K562 (cell line): Measurements from ENCODE around the gene TARP.

ENCODE experiments used
- ARID1B ChIP-seq: fragments of 450-650 bp; IDR thresholded peaks from 2 replicates; pipeline ENCODE4 v1.6.1; 2016; ENCODE audit warnings: antibody characterized with exemption, mild to moderate bottlenecking, inconsistent platforms
- ATF1 ChIP-seq, 2 experiments: fragments of 450-650 bp in 1 of 2; IDR thresholded peaks; 2 replicates each; pipeline ENCODE4 v1.6.1; 2016; ENCODE audit warnings: missing compliant biosample characterization in 1 of 2, missing genetic modification characterization in 1 of 2
- CEBPG ChIP-seq, 3 experiments: fragments of 200-800 bp in 1 of 3; sonication (Bioruptor generic) in 1 of 3; sonication (generic) in 1 of 3; formaldehyde crosslinking in 1 of 3; IDR thresholded peaks in 2 of 3; conservative IDR thresholded peaks in 1 of 3; 2 replicates each; pipeline versions ENCODE4 v1.6.1 to v1.8.0; 2016 to 2022; ENCODE audit warnings: missing compliant biosample characterization in 2 of 3, missing genetic modification characterization in 2 of 3, mild to moderate bottlenecking in 1 of 3, missing genetic modification reagents in 1 of 3
- CREM ChIP-seq: IDR thresholded peaks from 2 replicates; pipeline ENCODE4 v1.6.1; 2014; ENCODE audit warnings: antibody characterized with exemption, low read depth
- CXXC5 ChIP-seq: fragments of 250-450 bp; sonication (Bioruptor Pico); IDR thresholded peaks from 2 replicates; pipeline ENCODE4 v1.8.0; 2022; ENCODE audit warnings: inconsistent platforms, mild to moderate bottlenecking, moderate library complexity
- EHMT2 ChIP-seq: fragments of 450-650 bp; IDR thresholded peaks from 2 replicates; pipeline ENCODE4 v1.6.1; 2018; ENCODE audit warnings: antibody characterized with exemption
- ESRRB ChIP-seq: fragments of 250-450 bp; sonication (Bioruptor Pico); IDR thresholded peaks from 2 replicates; pipeline ENCODE4 v1.5.0; 2020; ENCODE audit warnings: mild to moderate bottlenecking, moderate library complexity, borderline replicate concordance
- ETV1 ChIP-seq: fragments of 450-650 bp; conservative IDR thresholded peaks from 2 replicates; pipeline ENCODE4 v1.6.1; 2016; ENCODE audit warnings: missing genetic modification characterization, control low read depth, low read depth, missing compliant biosample characterization
- EWSR1 ChIP-seq: fragments of 450-650 bp; IDR thresholded peaks from 2 replicates; pipeline ENCODE4 v1.6.1; 2018; ENCODE audit warnings: borderline replicate concordance, mild to moderate bottlenecking, low read depth, moderate library complexity; ENCODE audit not compliant: partially characterized antibody
- FOXP4 ChIP-seq: sonication (generic); formaldehyde crosslinking; IDR thresholded peaks from 2 replicates; pipeline ENCODE4 v1.8.0; 2022; ENCODE audit warnings: mild to moderate bottlenecking, missing genetic modification reagents, borderline replicate concordance
- GABPB1 ChIP-seq: sonication (generic); formaldehyde crosslinking; IDR thresholded peaks from 2 replicates; pipeline ENCODE4 v1.8.0; 2022; ENCODE audit warnings: mild to moderate bottlenecking, missing genetic modification reagents
- HNRNPL ChIP-seq: fragments of 200-400 bp; formaldehyde crosslinking; IDR thresholded peaks from 2 replicates; pipeline ENCODE4 v1.6.1; 2017; ENCODE audit warnings: low read depth, mild to moderate bottlenecking, low read length
- MBD2 ChIP-seq: sonication (generic); IDR thresholded peaks from 2 replicates; pipeline ENCODE4 v1.6.1; 2016; ENCODE audit warnings: low read depth, borderline replicate concordance
- MTA1 ChIP-seq: fragments of 450-650 bp; IDR thresholded peaks from 2 replicates; pipeline ENCODE4 v1.6.1; 2017; ENCODE audit warnings: borderline replicate concordance
- MTA2 ChIP-seq: fragments of 450-650 bp; IDR thresholded peaks from 2 replicates; pipeline ENCODE4 v1.6.1; 2016; ENCODE audit warnings: low read depth
- NEUROD1 ChIP-seq: fragments of 150-350 bp; IDR thresholded peaks from 2 replicates; pipeline ENCODE4 v1.6.1; 2014; ENCODE audit warnings: borderline replicate concordance, low read length, low read depth; ENCODE audit not compliant: partially characterized antibody
- NR4A1 ChIP-seq, 2 experiments: fragments of 250-450 bp in 1 of 2; fragments of 450-650 bp in 1 of 2; sonication (Bioruptor Pico) in 1 of 2; IDR thresholded peaks; 2 replicates each; pipeline versions ENCODE4 v1.4.0 to v1.6.1; 2016 to 2020; ENCODE audit warnings: mild to moderate bottlenecking in 2 of 2, missing compliant biosample characterization in 1 of 2, missing genetic modification characterization in 1 of 2, moderate library complexity in 1 of 2
- PCBP1 ChIP-seq: fragments of 200-400 bp; formaldehyde crosslinking; IDR thresholded peaks from 2 replicates; pipeline ENCODE4 v1.6.1; 2018; ENCODE audit warnings: mild to moderate bottlenecking, low read depth, low read length; ENCODE audit not compliant: poor library complexity, severe bottlenecking
- PTBP1 ChIP-seq: fragments of 200-400 bp; formaldehyde crosslinking; IDR thresholded peaks from 2 replicates; pipeline ENCODE4 v1.6.1; 2017; ENCODE audit warnings: low read depth, low read length
- SMARCC2 ChIP-seq: fragments of 450-650 bp; IDR thresholded peaks from 2 replicates; pipeline ENCODE4 v1.6.1; 2017; ENCODE audit warnings: antibody characterized with exemption, moderate library complexity, mild to moderate bottlenecking, low read depth
- U2AF1 ChIP-seq: fragments of 200-400 bp; formaldehyde crosslinking; optimal IDR thresholded peaks from 2 replicates; pipeline ENCODE3; 2017; ENCODE audit warnings: mild to moderate bottlenecking, low read depth, low read length, moderate library complexity
- ZC3H8 ChIP-seq: fragments of 450-650 bp; IDR thresholded peaks from 2 replicates; pipeline ENCODE4 v1.6.1; 2017
- ZKSCAN1 ChIP-seq: fragments of 150-350 bp; IDR thresholded peaks from 2 replicates; pipeline ENCODE4 v1.6.1; 2016; ENCODE audit warnings: low read depth, low read length
- ZNF124 ChIP-seq: sonication (generic); formaldehyde crosslinking; IDR thresholded peaks from 2 replicates; pipeline ENCODE4 v1.8.1; 2022; ENCODE audit warnings: missing genetic modification reagents
- ZNF134 ChIP-seq: fragments of 250-450 bp; sonication (Bioruptor Pico); conservative IDR thresholded peaks from 2 replicates; pipeline ENCODE4 v1.4.0; 2020
- ZNF282 ChIP-seq: sonication (generic); formaldehyde crosslinking; IDR thresholded peaks from 2 replicates; pipeline ENCODE4 v1.8.1; 2023; ENCODE audit warnings: missing genetic modification reagents
- ZNF583 ChIP-seq: fragments of 250-450 bp; sonication (Bioruptor Pico); IDR thresholded peaks from 2 replicates; pipeline ENCODE4 v1.4.0; 2020
- ZNF589 ChIP-seq: fragments of 200-800 bp; sonication (Bioruptor generic); IDR thresholded peaks from 2 replicates; pipeline ENCODE4 v1.6.1; 2016; ENCODE audit warnings: low read depth, missing genetic modification characterization, missing compliant biosample characterization
- ZNF764 ChIP-seq: fragments of 250-450 bp; sonication (Bioruptor Pico); IDR thresholded peaks from 2 replicates; pipeline ENCODE4 v1.4.0; 2020; ENCODE audit warnings: low read depth, mild to moderate bottlenecking, moderate library complexity
- ZNF778 ChIP-seq: fragments of 450-650 bp; formaldehyde crosslinking; IDR thresholded peaks from 2 replicates; pipeline ENCODE4 v1.4.0; 2020; ENCODE audit warnings: mild to moderate bottlenecking, moderate library complexity

TARP gene

DNA sequence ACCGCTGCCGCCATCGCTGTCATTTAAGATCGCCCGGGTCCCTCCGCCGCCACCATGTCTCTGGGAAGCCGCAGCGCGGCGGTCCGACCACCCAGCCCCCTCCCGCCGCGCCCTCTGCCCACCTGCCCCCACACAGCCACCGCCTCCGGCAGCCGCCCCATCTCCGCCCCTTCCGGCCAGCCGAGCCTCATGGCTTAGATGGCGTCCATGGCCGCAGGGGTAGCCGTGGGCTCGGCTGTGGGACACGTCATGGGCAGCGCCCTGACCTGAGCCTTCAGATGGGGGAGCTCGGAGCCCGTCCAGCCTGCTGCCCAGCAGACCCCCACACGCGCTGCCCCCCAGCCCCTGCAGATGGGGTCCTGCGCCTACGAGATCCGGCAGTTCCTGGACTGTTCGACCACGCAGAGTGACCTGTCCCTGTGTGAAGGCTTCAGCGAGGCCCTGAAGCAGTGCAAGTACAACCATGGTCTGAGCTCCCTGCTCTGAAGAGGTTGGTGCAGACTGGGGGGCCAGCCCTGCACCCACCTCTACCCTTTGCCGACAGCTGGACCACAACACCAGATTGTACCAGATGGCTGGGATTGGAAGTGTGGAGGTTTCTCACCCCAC, 38.0 kb upstream of the TARP start (continued):
- TF ChIP-seq PCBP1 (no peak), NEUROD1 (no peak), ETV1 (tag) (peak; percentile 74), CEBPG (CRISPR knock-in tag; IDR thresholded peaks at IDR 0.05) (no peak), CEBPG (tag; conservative IDR thresholded peaks at IDR 0.05 in 1 of 2, IDR thresholded peaks at IDR 0.05 in 1 of 2) (no peak), SMARCC2 (no peak), GABPB1 (peak; percentile 71; the same call in 1 of the 2 replicates), CXXC5 (peak; percentile 39; the same call in 1 of the 2 replicates), ZNF282 (no peak), ZNF778 (CRISPR knock-in tag) (no peak), ATF1 (CRISPR knock-in tag; IDR thresholded peaks at IDR 0.05) (no peak), ATF1 (tag; IDR thresholded peaks at IDR 0.05) (peak; percentile 71), ZNF764 (CRISPR knock-in tag) (no peak), ZKSCAN1 (no peak), EWSR1 (no peak), EHMT2 (peak; percentile 86), ESRRB (CRISPR knock-in tag) (no peak), ZNF124 (CRISPR knock-in tag) (no peak), MBD2 (0 out of 2 replicates have a peak, but pooled peaks have one; percentile 0), ZNF134 (no peak), MTA1 (no peak), MTA2 (no peak), HNRNPL (no peak), PTBP1 (no peak), U2AF1 (no peak), ARID1B (0 out of 2 replicates have a peak, but pooled peaks have one; percentile 9), FOXP4 (0 out of 2 replicates have a peak, but pooled peaks have one; percentile 38), NR4A1 (CRISPR knock-in tag; IDR thresholded peaks at IDR 0.05) (0 out of 2 replicates have a peak, but pooled peaks have one; percentile 44), NR4A1 (tag; IDR thresholded peaks at IDR 0.05) (no peak), CREM (peak; percentile 52; the same call in 1 of the 2 replicates), ZNF583 (no peak), ZNF589 (CRISPR knock-in tag) (0 out of 2 replicates have a peak, but pooled peaks have one; percentile 47), ZC3H8 (no peak)
